Common myeloid progenitor, CD34-positive (primary cell): Measurements from ENCODE around the gene LTA.

Experiments used
- CTCF ChIA-PET: fragments of 350-600 bp; sonication (Branson Sonifier 250); formaldehyde crosslinking; loops from one replicate; lab custom pipeline; 2021; ENCODE audit warnings: antibody characterized with exemption; lab: Charles Lee
- POLR2A ChIA-PET: fragments of 350-600 bp; sonication (Branson Sonifier 250); formaldehyde crosslinking; loops from one replicate; lab custom pipeline; 2021; ENCODE audit warnings: antibody characterized with exemption; lab: Charles Lee
- DNase-seq, 3 donors: peaks; one replicate each; pipeline versions ENCODE4 v3.0.0 to v3.0.0-alpha.2; 2013
- H3K27ac ChIP-seq, 2 experiments: 1 replicate in 1 of 2; 2 replicates in 1 of 2; pipeline ENCODE4 v1.7.0; 2013; ENCODE audit warnings: inconsistent platforms in 2 of 2, low read length in 2 of 2, mild to moderate bottlenecking in 2 of 2, low read depth in 1 of 2, moderate library complexity in 1 of 2; ENCODE audit not compliant: severe bottlenecking in 2 of 2, insufficient read depth in 1 of 2, poor library complexity in 1 of 2
- H3K27me3 ChIP-seq, 5 experiments: replicated peaks in 2 of 5; 1 replicate in 3 of 5; 2 replicates in 2 of 5; pipeline versions ENCODE4 v1.6.1 to v1.7.0; 2013; ENCODE audit warnings: low read length in 4 of 5, mild to moderate bottlenecking in 2 of 5, moderate library complexity in 2 of 5, inconsistent platforms in 1 of 5; ENCODE audit not compliant: insufficient read depth in 5 of 5, control insufficient read depth in 4 of 5
- H3K36me3 ChIP-seq, 4 experiments: 1 replicate in 2 of 4; 2 replicates in 2 of 4; pipeline versions ENCODE4 v1.6.1 to v1.7.0; 2013; ENCODE audit warnings: low read length in 3 of 4, control low read depth in 1 of 4, mild to moderate bottlenecking in 1 of 4; ENCODE audit not compliant: control insufficient read depth in 4 of 4, insufficient read depth in 4 of 4
- H3K4me1 ChIP-seq, 4 experiments: 1 replicate in 3 of 4; 2 replicates in 1 of 4; pipeline versions ENCODE4 v1.6.1 to v1.7.1; 2013; ENCODE audit warnings: low read length in 3 of 4, mild to moderate bottlenecking in 3 of 4, control low read depth in 1 of 4, inconsistent platforms in 1 of 4, moderate library complexity in 1 of 4; ENCODE audit not compliant: control insufficient read depth in 4 of 4, insufficient read depth in 4 of 4; ENCODE audit errors: control extremely low read depth in 1 of 4
- H3K4me3 ChIP-seq, 7 experiments: 1 replicate in 4 of 7; 2 replicates in 3 of 7; pipeline versions ENCODE4 v1.5.1 to v1.7.0; 2013; ENCODE audit warnings: mild to moderate bottlenecking in 7 of 7, low read length in 6 of 7, moderate library complexity in 6 of 7, inconsistent platforms in 2 of 7, low read depth in 2 of 7, control low read depth in 1 of 7; ENCODE audit not compliant: insufficient read depth in 4 of 7, control insufficient read depth in 1 of 7; ENCODE audit errors: extremely low read depth in 1 of 7
- H3K9me3 ChIP-seq, 5 experiments: 1 replicate in 4 of 5; 2 replicates in 1 of 5; pipeline versions ENCODE4 v1.6.1 to v1.7.1; 2013; ENCODE audit warnings: low read length in 4 of 5, mild to moderate bottlenecking in 2 of 5, inconsistent platforms in 1 of 5, low read depth in 1 of 5, moderate library complexity in 1 of 5; ENCODE audit not compliant: control insufficient read depth in 4 of 5, insufficient read depth in 2 of 5; ENCODE audit errors: control extremely low read depth in 1 of 5
- WGBS: methylation state at CpG from one replicate; pipeline ENCODE4 v1.1.5; 2013; ENCODE audit not compliant: insufficient coverage; 5-methylcytosine and 5-hydroxymethylcytosine counted together

LTA gene

DNA sequence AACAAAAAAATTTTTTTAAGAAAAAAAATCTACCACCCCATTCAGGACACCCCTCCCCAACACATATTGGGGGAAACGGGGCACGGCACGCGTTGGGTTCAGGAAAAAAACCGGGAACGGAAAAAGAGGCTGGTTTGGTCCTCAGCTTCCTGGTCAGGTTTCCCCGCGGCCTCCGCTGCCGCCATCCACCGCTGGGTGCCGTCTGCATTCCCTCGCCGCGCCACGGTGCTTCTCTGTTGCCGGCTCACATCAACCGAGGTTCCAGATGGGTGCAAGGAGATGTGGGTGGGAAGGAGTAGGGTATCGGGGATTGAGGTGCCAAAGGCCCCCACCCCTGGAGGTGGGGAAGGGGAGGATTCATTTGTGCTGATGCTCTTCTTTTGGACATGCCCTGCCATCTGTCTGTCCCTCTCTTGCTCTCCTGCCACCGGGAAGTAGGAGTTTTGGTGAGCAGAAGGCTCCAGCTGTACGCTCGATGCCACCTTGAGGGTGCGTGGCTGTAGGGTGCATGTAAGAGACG is 37.5 kb upstream of the LTA start:
- ChIA-PET CTCF (interaction anchor here (1.2 kb wide), 1 partner anchor 46 kb away, joined by 3 read pairs; no protein-coding TSS in a partner anchor), POLR2A (no interaction called here)
- H3K9me3 ChIP-seq = no peaks in the 10 kb centered on the region
- DNase-seq = no peak
- no peak overlapping the region for H3K27ac ChIP-seq
- WGBS = 90% methylated on average over 21 of the region's 24 CpGs
- peaks cover 4 to 14% (median 10%) of the 10 kb centered on the region in 4 experiments for H3K4me1 ChIP-seq
- H3K36me3 ChIP-seq = peaks cover 44 to 96% (median 80%) of the 10 kb centered on the region in 4 experiments
- H3K4me3 ChIP-seq = no peak overlapping the region
- no peaks in the 10 kb centered on the region for H3K27me3 ChIP-seq

- Histone ChIP-seq H3K4me1 (peaks cover 14 to 25% (median 21%) of the 10 kb centered on the region in 4 experiments), H3K27ac (peak overlapping the region in 1 of 2 experiments; percentile 3), H3K4me3 (no peak overlapping the region), H3K9me3 (no peaks in the 10 kb centered on the region), H3K36me3 (peaks cover 42 to 95% (median 77%) of the 10 kb centered on the region in 4 experiments), H3K27me3 (no peaks in the 10 kb centered on the region)
- ChIA-PET POLR2A (no interaction called here), CTCF (interaction anchor here (1.2 kb wide), 1 partner anchor 45 kb away, joined by 3 read pairs; no protein-coding TSS in a partner anchor)
- DNase-seq = no peak
- no CpG with 5 or more reads among the region's 2 CpGs for WGBS
Measured at GRCh38 chr6:31535538-31536324, 36.4 kb upstream of the LTA start.

DNA sequence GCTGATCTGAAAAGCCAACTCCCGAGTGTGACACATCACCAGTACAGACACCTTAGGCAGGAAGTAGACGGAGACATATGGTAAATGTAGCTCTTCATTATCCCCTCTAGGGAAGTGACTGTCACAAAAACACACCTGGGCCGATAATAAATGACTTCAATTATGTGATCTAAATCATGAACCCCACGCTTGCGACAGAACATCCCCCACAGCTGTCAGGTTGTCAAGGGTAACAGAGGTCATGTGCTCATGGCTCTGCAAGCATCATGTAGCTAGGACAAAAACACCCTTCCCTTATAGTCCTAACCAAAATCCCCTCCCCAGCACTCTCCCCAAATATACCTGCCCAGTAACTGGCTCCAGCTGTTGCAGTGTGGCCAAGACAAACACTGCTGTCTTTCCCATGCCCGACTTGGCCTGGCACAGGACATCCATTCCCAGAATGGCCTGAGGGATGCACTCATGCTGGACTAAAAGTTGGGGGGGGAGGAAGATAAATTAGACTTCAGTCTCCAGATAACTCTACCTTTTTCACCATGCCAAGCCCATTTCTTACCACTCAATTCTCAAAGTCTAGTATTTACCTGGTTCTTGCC is 33.2 kb upstream of the LTA start:
- Histone ChIP-seq H3K4me3 (peak overlapping the region in 2 of 7 experiments; percentile 6 to 97), H3K27ac (peak overlapping the region; percentile 44 to 100), H3K9me3 (no peaks in the 10 kb centered on the region), H3K27me3 (no peaks in the 10 kb centered on the region), H3K4me1 (peaks cover 17 to 39% (median 33%) of the 10 kb centered on the region in 4 experiments), H3K36me3 (peaks cover 27 to 67% (median 53%) of the 10 kb centered on the region in 4 experiments)
- WGBS = 94% methylated on average over 4 of the region's 6 CpGs
- no peak for DNase-seq
- CTCF ChIA-PET = interaction anchor here (0.6 to 24.7 kb wide), 3 partner anchors 12 to 62 kb away, joined by 3 to 557 read pairs (median 7); partner anchors contain the start of genes LST1, LTB and TNF
- POLR2A ChIA-PET = no interaction called here

- H3K9me3 ChIP-seq = no peaks in the 10 kb centered on the region
- H3K36me3 ChIP-seq = peaks cover 18 to 50% (median 38%) of the 10 kb centered on the region in 4 experiments
- peak overlapping the region; percentile 66 to 97 (median 91) for H3K4me3 ChIP-seq
- H3K4me1 ChIP-seq = peaks cover 17 to 39% (median 33%) of the 10 kb centered on the region in 4 experiments
- peak overlapping the region; percentile 99 to 100 for H3K27ac ChIP-seq
- ChIA-PET CTCF (interaction anchor here (1.0 to 24.7 kb wide), 7 partner anchors 9 to 251 kb away, joined by 3 to 557 read pairs (median 7); partner anchors contain the start of genes LST1, LTB, NCR3 and TNF), POLR2A (interaction anchor here (2.1 to 2.6 kb wide), 2 partner anchors 12 to 42 kb away, joined by 7 to 12 read pairs; partner anchors contain the start of gene MCCD1)
- no peaks in the 10 kb centered on the region for H3K27me3 ChIP-seq
- DNase-seq = no peak
- 0% methylated on average over 2 of the region's 4 CpGs for WGBS
Measured at GRCh38 chr6:31540640-31541039, 31.4 kb upstream of the LTA start.

DNA sequence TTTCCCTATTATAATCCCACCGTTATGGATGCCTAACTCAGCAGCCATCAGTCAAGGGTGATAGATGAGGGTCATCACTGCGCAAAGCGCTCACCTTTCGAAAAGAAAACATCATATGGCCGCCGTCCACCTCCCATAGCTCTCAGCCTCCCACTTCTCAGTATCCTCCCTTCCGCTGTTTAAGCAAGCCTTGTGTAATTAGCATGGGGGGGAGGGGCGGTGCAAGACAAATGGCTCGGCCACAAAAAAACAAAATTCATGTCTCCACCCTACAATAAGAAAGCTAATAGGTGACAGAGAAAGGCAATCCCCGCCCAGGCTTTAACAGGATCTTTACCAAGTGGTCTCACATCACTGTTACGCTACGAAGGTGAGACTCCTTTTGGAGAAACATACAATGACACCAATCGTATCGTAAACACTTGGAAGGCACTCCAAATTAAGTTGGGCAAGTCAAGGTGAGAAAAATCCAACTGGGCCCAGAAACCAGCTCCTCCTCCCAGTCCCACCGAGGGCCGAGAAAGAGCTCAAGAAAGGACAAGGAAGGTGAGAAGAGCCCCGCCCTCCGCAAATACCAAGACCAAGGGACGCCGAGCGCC is 30.9 kb upstream of the LTA start:
- ChIA-PET CTCF (interaction anchor here (0.8 to 24.7 kb wide), 8 partner anchors 9 to 250 kb away, joined by 3 to 557 read pairs (median 5); partner anchors contain the start of genes LST1, LTB, MCCD1 and NCR3), POLR2A (interaction anchor here (0.7 to 2.6 kb wide), 6 partner anchors 9 to 1431 kb away, joined by 3 to 12 read pairs (median 4); partner anchors contain the start of genes BAG6 and MCCD1)
- Histone ChIP-seq H3K36me3 (peaks cover 18 to 45% (median 34%) of the 10 kb centered on the region in 4 experiments), H3K27me3 (no peaks in the 10 kb centered on the region), H3K4me1 (peaks cover 17 to 40% (median 35%) of the 10 kb centered on the region in 4 experiments), H3K9me3 (no peaks in the 10 kb centered on the region), H3K4me3 (peak overlapping the region; percentile 66 to 97 (median 91)), H3K27ac (peak overlapping the region; percentile 99 to 100)
- WGBS = 0% methylated on average over 11 of the region's 21 CpGs
- DNase-seq = peak; percentile 54 to 75 (median 66)
